Vagina (tissue), 2 donors: Measurements from ENCODE around the gene PTPRG. TPM values are rescaled to one million over a fixed set of nuclear protein-coding genes. Genes with fewer than 3 reads are reported as not detected.

ENCODE experiments used
- DNase-seq, 2 donors: peaks; one replicate each; pipeline ENCODE4 v3.0.0-alpha.2; 2017; ENCODE audit errors: extremely low spot score in 2 of 2
- H3K27ac ChIP-seq: fragments of 200-600 bp; sonication (generic); one replicate; pipeline ENCODE4 v1.5.1; 2019
- H3K27me3 ChIP-seq: fragments of 200-600 bp; sonication (generic); one replicate; pipeline ENCODE4 v1.5.1; 2019
- H3K36me3 ChIP-seq, 2 donors: fragments of 200-600 bp; sonication (generic); one replicate each; pipeline ENCODE4 v1.5.1; 2017 to 2019
- H3K4me1 ChIP-seq: fragments of 200-600 bp; sonication (generic); one replicate; pipeline ENCODE4 v1.5.1; 2019
- H3K4me3 ChIP-seq, 2 donors: fragments of 200-600 bp; sonication (generic); 1 replicate in 1 of 2; 2 replicates in 1 of 2; pipeline ENCODE4 v1.5.1; 2016 to 2019
- H3K9me3 ChIP-seq: fragments of 200-600 bp; sonication (generic); one replicate; pipeline ENCODE4 v1.5.1; 2019
- POLR2A ChIP-seq, 2 donors: fragments of 450-650 bp; IDR thresholded peaks; one replicate each; pipeline ENCODE4 v1.6.1; 2017; ENCODE audit warnings: antibody characterized with exemption in 2 of 2, mild to moderate bottlenecking in 2 of 2, moderate library complexity in 2 of 2
- POLR2AphosphoS5 ChIP-seq, 2 donors: sonication (generic); formaldehyde crosslinking; IDR thresholded peaks; one replicate each; pipeline ENCODE4 v1.9.0; 2017; ENCODE audit warnings: antibody characterized with exemption in 2 of 2, mild to moderate bottlenecking in 2 of 2, low read depth in 1 of 2; ENCODE audit not compliant: insufficient read depth in 1 of 2
- intact Hi-C: fragments of 100-400 bp; cut with DNase I; formaldehyde crosslinking; loops from one replicate; pipeline ENCODE4 v1.15.1; 2023
- total RNA-seq: library from RNA; depleted of rRNA; stranded (reverse); fragments of >200 nt; gene quantifications from one replicate; pipeline ENCODE4 v1.2.3, GENCODE V29; 2016
- TF ChIP-seq, protein P1 (sequence below), 3 experiments: fragments of 450-650 bp in 2 of 3; fragments of 200-600 bp in 1 of 3; sonication (generic) in 1 of 3; IDR thresholded peaks; one replicate each; pipeline ENCODE4 v1.5.1; 2017 to 2019; ENCODE audit warnings: antibody characterized with exemption in 3 of 3, mild to moderate bottlenecking in 2 of 3, moderate library complexity in 2 of 3

Gene PTPRG
- total RNA-seq, 1 donor from 2014 or later = 47.6 TPM

DNA sequence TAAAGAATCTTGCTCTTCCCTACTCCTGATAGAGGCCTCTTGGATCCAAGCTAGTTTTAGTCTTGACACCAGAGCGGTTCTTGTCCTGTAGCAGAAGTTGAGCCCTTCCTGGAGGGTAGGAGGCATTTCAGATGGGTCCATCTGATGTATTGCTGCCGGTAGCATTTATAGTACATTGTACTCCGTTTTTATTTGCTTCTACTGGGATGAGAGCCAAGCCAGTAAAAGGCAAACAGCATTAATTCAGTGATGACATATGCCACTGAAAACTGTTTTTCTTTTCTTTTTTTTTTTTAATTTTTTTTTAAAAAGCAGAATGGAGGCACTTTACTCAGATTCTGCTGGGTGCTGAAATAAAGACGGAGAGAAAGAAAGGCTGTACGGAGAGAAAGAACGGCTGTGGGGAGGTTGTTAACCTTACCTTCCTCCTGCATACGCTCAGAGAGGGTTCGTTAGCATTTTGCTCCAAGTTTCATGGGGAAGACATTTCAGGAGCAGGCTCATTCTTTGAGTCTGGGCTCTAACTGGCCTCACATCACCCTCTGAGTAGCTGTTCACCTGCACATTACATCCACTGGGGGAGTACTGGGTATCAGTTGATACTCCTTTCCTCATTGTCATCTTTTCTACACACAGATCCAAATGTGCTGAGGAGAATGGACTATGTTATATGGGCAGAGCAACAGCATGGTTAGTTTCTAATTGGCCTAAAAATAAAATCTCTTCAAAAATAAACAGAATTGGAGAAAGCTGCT is 650.5 kb downstream of the PTPRG start:
- no peak for TF ChIP-seq POLR2A (IDR thresholded peaks at IDR 0.05)
- TF ChIP-seq, protein P1, sequence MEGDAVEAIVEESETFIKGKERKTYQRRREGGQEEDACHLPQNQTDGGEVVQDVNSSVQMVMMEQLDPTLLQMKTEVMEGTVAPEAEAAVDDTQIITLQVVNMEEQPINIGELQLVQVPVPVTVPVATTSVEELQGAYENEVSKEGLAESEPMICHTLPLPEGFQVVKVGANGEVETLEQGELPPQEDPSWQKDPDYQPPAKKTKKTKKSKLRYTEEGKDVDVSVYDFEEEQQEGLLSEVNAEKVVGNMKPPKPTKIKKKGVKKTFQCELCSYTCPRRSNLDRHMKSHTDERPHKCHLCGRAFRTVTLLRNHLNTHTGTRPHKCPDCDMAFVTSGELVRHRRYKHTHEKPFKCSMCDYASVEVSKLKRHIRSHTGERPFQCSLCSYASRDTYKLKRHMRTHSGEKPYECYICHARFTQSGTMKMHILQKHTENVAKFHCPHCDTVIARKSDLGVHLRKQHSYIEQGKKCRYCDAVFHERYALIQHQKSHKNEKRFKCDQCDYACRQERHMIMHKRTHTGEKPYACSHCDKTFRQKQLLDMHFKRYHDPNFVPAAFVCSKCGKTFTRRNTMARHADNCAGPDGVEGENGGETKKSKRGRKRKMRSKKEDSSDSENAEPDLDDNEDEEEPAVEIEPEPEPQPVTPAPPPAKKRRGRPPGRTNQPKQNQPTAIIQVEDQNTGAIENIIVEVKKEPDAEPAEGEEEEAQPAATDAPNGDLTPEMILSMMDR (IDR thresholded peaks at IDR 0.05) = no peak
- TF ChIP-seq POLR2AphosphoS5 (IDR thresholded peaks at IDR 0.05; ENCODE audit: insufficient read depth in 1 of 2, low read depth in 1 of 2) = no peak
- intact Hi-C loops = no loop called here
- peaks cover 12% of the 10 kb centered on the region for H3K4me1 ChIP-seq
- H3K36me3 ChIP-seq = no peaks in the 10 kb centered on the region
- H3K9me3 ChIP-seq = no peaks in the 10 kb centered on the region
- H3K4me3 ChIP-seq = no peak overlapping the region
- H3K27ac ChIP-seq = no peak overlapping the region
- DNase-seq = no peak
- H3K27me3 ChIP-seq = no peaks in the 10 kb centered on the region

DNA sequence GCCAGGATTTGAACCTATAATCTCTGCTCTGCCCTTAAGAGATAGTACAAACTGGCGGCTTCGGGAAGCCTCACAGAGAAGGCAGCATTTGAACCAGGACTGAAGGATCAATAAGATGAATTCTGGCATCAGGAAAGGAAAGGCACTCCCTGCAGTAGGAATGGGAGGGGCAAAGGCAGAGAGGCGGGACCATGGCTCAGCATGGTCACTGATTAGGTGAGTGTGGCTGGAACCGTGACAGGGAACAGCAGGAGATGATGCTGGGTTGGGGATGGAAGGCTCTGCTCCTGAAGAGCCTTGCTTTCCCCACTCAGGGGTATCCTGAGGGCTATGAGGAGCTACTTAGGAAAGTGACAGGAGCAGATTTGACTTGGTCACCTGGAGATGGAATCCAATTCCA is 653.5 kb downstream of the PTPRG start:
- H3K4me1 ChIP-seq = peaks cover 12% of the 10 kb centered on the region
- H3K36me3 ChIP-seq = peaks cover 0 to 3% of the 10 kb centered on the region in 2 donors
- TF ChIP-seq, protein P1 (IDR thresholded peaks at IDR 0.05) = no peak
- TF ChIP-seq POLR2AphosphoS5 (IDR thresholded peaks at IDR 0.05; ENCODE audit: insufficient read depth in 1 of 2, low read depth in 1 of 2) (no peak), POLR2A (IDR thresholded peaks at IDR 0.05) (no peak)
- no peaks in the 10 kb centered on the region for H3K27me3 ChIP-seq
- no peak overlapping the region for H3K4me3 ChIP-seq
- no peaks in the 10 kb centered on the region for H3K9me3 ChIP-seq
- H3K27ac ChIP-seq = no peak overlapping the region
- intact Hi-C loops = no loop called here
- DNase-seq = no peak

- intact Hi-C loops = no loop called here
- Histone ChIP-seq H3K9me3 (no peaks in the 10 kb centered on the region), H3K36me3 (peaks cover 0 to 15% of the 10 kb centered on the region in 2 donors)
Measured at GRCh38 chr3:62220616-62221015, 659.2 kb downstream of the PTPRG start.

DNA sequence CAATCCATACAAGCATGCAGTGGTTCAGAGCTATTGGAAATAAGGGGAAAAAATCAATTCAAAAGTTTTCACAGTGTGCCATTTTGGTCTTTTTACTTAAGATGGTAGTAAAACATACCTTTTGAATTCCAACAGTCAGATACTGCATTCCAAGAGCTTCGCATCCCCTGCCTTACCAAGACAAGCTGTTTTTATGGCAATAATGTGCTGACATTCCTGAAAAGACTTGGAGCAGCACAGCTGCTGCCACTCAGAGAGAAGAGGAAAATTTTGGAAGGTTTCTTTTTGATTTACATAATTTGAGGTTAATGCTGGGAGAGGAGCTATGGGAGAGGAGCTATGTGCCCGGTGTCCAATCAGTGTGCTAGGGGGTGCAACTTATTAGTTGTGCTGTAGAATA is 663.7 kb downstream of the PTPRG start:
- no peak for DNase-seq
- no peaks in the 10 kb centered on the region for H3K27me3 ChIP-seq
- peaks cover 0 to 11% of the 10 kb centered on the region in 2 donors for H3K36me3 ChIP-seq
- no peak for TF ChIP-seq POLR2AphosphoS5 (IDR thresholded peaks at IDR 0.05; ENCODE audit: insufficient read depth in 1 of 2, low read depth in 1 of 2)
- TF ChIP-seq, protein P1 (IDR thresholded peaks at IDR 0.05) = no peak
- no peak for TF ChIP-seq POLR2A (IDR thresholded peaks at IDR 0.05)
- H3K27ac ChIP-seq = no peak overlapping the region
- intact Hi-C loops = no loop called here
- H3K4me3 ChIP-seq = no peak overlapping the region
- H3K4me1 ChIP-seq = no peaks in the 10 kb centered on the region
- H3K9me3 ChIP-seq = no peaks in the 10 kb centered on the region

More at GRCh38 chr3:62220616-62221015, 659.2 kb downstream of the PTPRG start:
- no peak for TF ChIP-seq POLR2A (IDR thresholded peaks at IDR 0.05)
- TF ChIP-seq, protein P1 (IDR thresholded peaks at IDR 0.05) = no peak
- no peak for TF ChIP-seq POLR2AphosphoS5 (IDR thresholded peaks at IDR 0.05; ENCODE audit: insufficient read depth in 1 of 2, low read depth in 1 of 2)
- no peak for DNase-seq
- Histone ChIP-seq H3K4me3 (no peak overlapping the region), H3K4me1 (no peaks in the 10 kb centered on the region), H3K27me3 (no peaks in the 10 kb centered on the region), H3K27ac (no peak overlapping the region)
